ENCODE results near the gene D2HGDH. TPM values are rescaled to one million over a fixed set of nuclear protein-coding genes. Genes with fewer than 3 reads are reported as not detected.
"Not testable (repeated sequence)": the region's sequence is repeated elsewhere in the genome, so short reads cannot be mapped to it uniquely, and the experiment has no call there.

Gene D2HGDH
- total and polyA plus RNA-seq, 2 experiments from 2014 or later, result 3.7 to 17.3 TPM

DNA sequence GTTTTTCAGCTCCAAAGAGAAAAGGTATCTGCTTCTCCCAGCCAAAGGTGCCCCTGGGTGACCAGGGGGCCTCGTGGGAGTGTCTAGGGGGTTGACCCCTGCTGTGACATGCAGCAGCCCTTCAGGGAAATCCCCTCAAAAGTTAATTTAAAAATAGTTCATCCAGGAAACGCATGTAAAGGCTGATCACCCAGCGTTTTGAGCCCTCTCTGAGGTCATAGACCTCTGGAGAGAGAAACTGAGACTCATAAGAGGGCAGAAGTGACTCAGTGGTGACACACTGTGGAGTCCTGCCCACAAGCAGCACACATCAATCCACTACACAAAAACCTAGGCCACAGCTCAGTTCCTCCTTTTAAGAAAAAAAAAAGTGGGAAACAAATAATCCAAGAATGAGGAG lies 54.1 kb downstream of the D2HGDH start:
- no peak for ATAC-seq
- no peak overlapping the region for H3K4me3 Mint-ChIP-seq

GRCh38 chr2:241791385-241791784 lies 57.0 kb downstream of the D2HGDH start:
- H3K27me3 Mint-ChIP-seq (ENCODE audit: insufficient read depth, low read depth, poor library complexity), result not testable (repeated sequence)
- H3K9me3 Mint-ChIP-seq, result peaks cover 24% of the 10 kb centered on the region

More for the DNA sequence above, 54.1 kb downstream of the D2HGDH start:
- TF ChIP-seq EZH2phosphoT487 (IDR thresholded peaks at IDR 0.05; ENCODE audit: unreplicated experiment) (no peak), NANOG (IDR thresholded peaks at IDR 0.05; ENCODE audit: borderline replicate concordance) (no peak), REST (IDR thresholded peaks at IDR 0.05; ENCODE audit: unreplicated experiment) (no peak), ZNF331 (CRISPR knock-in tag; IDR thresholded peaks at IDR 0.05; ENCODE audit: low read depth) (no peak), STAT1 (IDR thresholded peaks at IDR 0.05; ENCODE audit: unreplicated experiment) (no peak), EZH2 (IDR thresholded peaks at IDR 0.05; ENCODE audit: low read depth, unreplicated experiment) (no peak)
- TF ChIP-seq, protein P1, sequence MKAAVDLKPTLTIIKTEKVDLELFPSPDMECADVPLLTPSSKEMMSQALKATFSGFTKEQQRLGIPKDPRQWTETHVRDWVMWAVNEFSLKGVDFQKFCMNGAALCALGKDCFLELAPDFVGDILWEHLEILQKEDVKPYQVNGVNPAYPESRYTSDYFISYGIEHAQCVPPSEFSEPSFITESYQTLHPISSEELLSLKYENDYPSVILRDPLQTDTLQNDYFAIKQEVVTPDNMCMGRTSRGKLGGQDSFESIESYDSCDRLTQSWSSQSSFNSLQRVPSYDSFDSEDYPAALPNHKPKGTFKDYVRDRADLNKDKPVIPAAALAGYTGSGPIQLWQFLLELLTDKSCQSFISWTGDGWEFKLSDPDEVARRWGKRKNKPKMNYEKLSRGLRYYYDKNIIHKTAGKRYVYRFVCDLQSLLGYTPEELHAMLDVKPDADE (IDR thresholded peaks at IDR 0.05), result no peak
- TF ChIP-seq, protein P2, sequence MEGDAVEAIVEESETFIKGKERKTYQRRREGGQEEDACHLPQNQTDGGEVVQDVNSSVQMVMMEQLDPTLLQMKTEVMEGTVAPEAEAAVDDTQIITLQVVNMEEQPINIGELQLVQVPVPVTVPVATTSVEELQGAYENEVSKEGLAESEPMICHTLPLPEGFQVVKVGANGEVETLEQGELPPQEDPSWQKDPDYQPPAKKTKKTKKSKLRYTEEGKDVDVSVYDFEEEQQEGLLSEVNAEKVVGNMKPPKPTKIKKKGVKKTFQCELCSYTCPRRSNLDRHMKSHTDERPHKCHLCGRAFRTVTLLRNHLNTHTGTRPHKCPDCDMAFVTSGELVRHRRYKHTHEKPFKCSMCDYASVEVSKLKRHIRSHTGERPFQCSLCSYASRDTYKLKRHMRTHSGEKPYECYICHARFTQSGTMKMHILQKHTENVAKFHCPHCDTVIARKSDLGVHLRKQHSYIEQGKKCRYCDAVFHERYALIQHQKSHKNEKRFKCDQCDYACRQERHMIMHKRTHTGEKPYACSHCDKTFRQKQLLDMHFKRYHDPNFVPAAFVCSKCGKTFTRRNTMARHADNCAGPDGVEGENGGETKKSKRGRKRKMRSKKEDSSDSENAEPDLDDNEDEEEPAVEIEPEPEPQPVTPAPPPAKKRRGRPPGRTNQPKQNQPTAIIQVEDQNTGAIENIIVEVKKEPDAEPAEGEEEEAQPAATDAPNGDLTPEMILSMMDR (conservative IDR thresholded peaks at IDR 0.05; ENCODE audit: low read depth in 2 of 2), result no peak
- Histone ChIP-seq H3K79me2 (replicated peaks; ENCODE audit: insufficient read depth) (no peaks in the 10 kb centered on the region), H3F3A (replicated peaks; ENCODE audit: low read depth) (peaks cover 4% of the 10 kb centered on the region; the same call in 1 of the 2 replicates), H2AFZ (no peak overlapping the region), H3K4me2 (no peak overlapping the region), H3K4me3 (no peak overlapping the region), H3K9me2 (ENCODE audit: insufficient read depth) (no peaks in the 10 kb centered on the region), H4K20me1 (replicated peaks; ENCODE audit: insufficient read depth) (no peaks in the 10 kb centered on the region), H3K27me3 (ENCODE audit: insufficient read depth) (no peaks in the 10 kb centered on the region), H3K4me1 (ENCODE audit: insufficient read depth) (peaks cover 24% of the 10 kb centered on the region; the same call in 1 of the 2 replicates), H3K27ac (ENCODE audit: low read depth) (no peak overlapping the region), H3K36me3 (ENCODE audit: insufficient read depth) (no peaks in the 10 kb centered on the region; the same call in 1 of the 2 replicates)
- H3K4me1 Mint-ChIP-seq, result peaks cover 15% of the 10 kb centered on the region
- H3K27me3 Mint-ChIP-seq (ENCODE audit: insufficient read depth, low read depth, poor library complexity), result peaks cover 1% of the 10 kb centered on the region
- DNase-seq (ENCODE audit: low spot score), result no peak
- H3K9me3 Mint-ChIP-seq, result peaks cover 37% of the 10 kb centered on the region
- peaks cover 8% of the 10 kb centered on the region; the same call in 2 of the 3 replicates for H3K36me3 Mint-ChIP-seq (ENCODE audit: low read depth)
- no peak overlapping the region for H3K27ac Mint-ChIP-seq

More at GRCh38 chr2:241791385-241791784, 57.0 kb downstream of the D2HGDH start:
- not testable (repeated sequence) for H3K27ac ChIP-seq (ENCODE audit: low read depth); DNase-seq (ENCODE audit: low spot score); H3K4me3 Mint-ChIP-seq; H3K79me2 ChIP-seq (replicated peaks; ENCODE audit: insufficient read depth); H4K20me1 ChIP-seq (replicated peaks; ENCODE audit: insufficient read depth); H3K36me3 ChIP-seq (ENCODE audit: insufficient read depth); H3K27me3 ChIP-seq (ENCODE audit: insufficient read depth); H3F3A ChIP-seq (replicated peaks; ENCODE audit: low read depth); H2AFZ ChIP-seq; H3K36me3 Mint-ChIP-seq (ENCODE audit: low read depth); H3K9me2 ChIP-seq (ENCODE audit: insufficient read depth); H3K27ac Mint-ChIP-seq; H3K4me3 ChIP-seq; ATAC-seq; H3K4me2 ChIP-seq
- peaks cover 15% of the 10 kb centered on the region for H3K4me1 Mint-ChIP-seq
- peaks cover 14% of the 10 kb centered on the region; the same call in 1 of the 2 replicates for H3K4me1 ChIP-seq (ENCODE audit: insufficient read depth)
